NCI-H2196 treated with DMSO at 0.1 percent for 48 hours (cell line): Measurements from ENCODE around the gene SLC47A2.
A peak's percentile ranks its signal among the peaks of the same experiment; 100 is the strongest.
"Not testable (repeated sequence)": the region's sequence is repeated elsewhere in the genome, so short reads cannot be mapped to it uniquely, and the experiment has no call there.

Source experiments
- DNase-seq: peaks from one replicate; lab custom pipeline; 2025; ENCODE audit not compliant: unreplicated experiment; lab: John Stamatoyannopoulos, UW

Gene SLC47A2

GRCh38 chr17:19671433-19671832 lies 45.0 kb downstream of the SLC47A2 start:
- DNase-seq: no peak

DNA sequence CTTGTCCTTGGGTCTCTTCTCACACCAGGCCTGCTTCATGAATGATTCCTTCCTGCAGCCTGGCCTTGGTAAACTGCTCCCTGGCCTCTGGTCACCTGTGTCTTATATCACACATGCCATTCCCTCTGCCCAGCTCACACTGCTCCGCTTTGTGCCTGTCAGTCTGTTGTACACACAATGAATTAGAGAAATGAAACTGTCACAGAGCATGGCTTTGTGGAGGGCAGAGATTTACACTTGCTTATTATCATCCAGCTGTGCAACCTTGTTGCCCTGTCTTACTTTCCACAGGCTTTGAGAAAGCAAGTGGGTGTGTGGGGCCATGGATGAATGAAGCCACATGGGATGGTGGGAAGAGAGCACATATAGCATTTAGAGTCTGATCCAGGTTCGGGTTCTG lies 45.5 kb downstream of the SLC47A2 start:
- DNase-seq: no peak

- DNase-seq: not testable (repeated sequence)
These were observed 46.7 kb downstream of the SLC47A2 start for GRCh38 chr17:19669680-19670079.

DNA sequence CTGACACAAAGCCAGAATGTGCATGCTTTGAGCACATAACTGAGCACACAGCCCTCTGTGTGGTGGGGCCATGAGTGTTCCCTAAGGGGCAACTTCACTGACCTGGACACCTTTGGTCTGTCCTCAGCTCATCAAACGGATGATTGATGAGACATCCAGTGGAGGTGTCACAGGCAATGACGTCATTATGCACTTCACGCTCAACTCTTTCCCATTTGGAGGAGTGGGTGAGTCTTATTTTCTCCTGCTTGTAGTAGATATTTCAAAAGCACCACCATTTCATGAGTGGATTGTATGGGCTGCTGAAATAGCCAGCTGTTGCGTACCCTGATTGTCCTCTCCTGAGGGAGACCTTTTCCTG lies 51.6 kb downstream of the SLC47A2 start:
- DNase-seq: no peak

- DNase-seq: no peak
These were observed 52.1 kb downstream of the SLC47A2 start for GRCh38 chr17:19664136-19664820.

GRCh38 chr17:19663097-19663496 lies 53.3 kb downstream of the SLC47A2 start:
- DNase-seq: no peak

GRCh38 chr17:19661121-19661520 lies 55.3 kb downstream of the SLC47A2 start:
- DNase-seq: no peak

DNA sequence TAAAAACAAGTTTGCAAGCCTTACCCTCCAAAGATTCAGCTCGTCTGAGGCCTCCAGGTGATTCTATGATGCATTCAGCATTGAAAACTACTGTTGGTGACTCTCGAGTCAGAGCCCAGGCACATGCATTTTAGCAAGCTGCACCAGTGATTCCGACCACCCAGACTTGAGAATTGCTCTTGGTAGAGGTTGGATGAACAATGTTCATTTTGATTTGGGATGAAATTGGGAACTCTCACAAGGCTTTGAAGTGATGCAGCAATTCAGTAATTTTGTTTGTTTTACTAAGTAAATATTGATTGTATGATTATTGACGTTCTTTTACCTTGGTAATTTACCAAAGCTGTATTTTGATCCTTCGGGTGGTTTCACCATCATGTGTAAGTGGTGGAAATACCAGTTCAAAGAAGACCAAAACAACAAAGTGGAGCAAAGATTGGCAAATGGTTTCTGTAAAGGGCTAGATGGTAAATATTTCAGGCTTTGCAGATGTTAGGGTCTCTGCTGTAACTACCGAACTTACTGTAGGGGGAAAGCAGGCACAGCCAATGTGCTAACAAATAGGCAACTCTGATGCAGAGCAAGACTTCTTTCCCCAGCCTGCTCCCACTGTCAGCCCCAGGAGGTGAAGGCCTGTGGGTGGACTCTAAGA lies 56.0 kb downstream of the SLC47A2 start:
- DNase-seq: no peak

DNA sequence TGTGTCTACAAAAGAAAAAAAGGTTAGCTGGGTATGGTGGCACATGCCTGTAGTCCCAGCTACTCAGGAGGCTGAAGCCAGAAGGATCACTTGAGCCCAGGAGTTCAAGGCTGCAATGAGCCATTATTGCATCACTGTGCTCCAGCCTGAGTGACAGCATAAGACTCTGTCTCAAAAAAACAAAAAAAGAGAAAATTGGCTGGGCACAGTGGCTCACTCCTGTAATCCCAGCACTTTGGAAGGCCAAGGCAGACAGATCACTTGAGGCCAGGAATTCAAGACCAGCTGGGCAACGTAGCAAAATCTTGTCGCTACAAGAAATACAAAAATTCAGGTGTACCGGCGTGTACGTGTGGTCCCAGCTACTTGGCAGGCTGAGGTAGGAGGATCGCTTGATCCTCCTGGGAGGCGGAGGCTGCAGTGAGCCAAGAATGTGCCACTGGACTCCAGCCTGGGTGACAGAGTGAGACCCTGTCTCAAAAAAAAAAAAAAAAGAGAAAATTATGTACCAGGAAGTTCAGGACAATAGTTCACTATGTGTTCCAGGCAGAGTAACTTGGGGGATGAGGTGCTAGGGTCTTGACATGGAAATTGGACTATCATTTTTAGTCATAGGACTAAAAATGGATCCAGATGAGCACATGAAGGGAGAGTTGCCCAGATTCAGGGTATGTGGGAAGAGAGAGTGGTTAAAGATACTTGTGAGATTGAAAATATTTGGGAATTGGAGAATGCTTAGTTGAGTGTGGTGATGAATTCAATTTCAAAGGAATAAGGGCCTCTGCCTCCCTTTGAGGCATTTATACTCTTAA lies 56.8 kb downstream of the SLC47A2 start:
- no peak for DNase-seq

DNA sequence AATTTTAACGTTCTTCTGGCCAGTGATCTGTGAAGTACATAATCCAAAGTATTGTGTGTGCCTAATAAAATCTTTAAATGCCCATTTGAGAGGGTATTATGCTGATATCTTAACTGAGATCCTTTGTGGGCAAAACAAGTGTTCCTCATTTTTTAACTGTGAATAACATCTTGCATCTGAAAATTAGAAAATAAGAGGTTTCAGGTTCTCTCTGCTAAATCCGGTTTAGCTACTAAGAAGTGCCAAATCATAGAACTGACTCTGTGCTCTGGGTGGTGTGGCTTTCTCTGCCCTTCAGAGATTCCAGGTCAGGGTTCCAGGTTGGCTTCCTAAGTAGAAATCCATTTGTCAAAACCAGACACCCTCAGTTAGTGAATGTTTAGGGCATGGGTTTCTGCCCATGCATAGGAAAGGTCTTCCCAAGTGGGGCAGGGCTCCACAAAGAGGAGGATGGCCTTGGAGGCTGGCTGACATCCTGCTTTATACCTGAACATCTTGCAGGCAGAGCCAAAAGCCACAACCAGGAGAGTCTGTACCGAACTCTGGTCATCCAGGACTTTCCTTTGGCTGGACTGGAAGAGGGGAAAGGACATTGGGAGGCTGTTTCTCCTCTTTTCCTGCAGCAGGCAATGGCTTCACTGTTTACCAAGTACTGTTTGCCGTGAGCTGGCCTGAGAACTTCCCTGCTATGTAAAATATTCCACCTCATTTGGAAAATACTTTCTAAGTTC lies 59.4 kb downstream of the SLC47A2 start:
- DNase-seq: no peak

DNA sequence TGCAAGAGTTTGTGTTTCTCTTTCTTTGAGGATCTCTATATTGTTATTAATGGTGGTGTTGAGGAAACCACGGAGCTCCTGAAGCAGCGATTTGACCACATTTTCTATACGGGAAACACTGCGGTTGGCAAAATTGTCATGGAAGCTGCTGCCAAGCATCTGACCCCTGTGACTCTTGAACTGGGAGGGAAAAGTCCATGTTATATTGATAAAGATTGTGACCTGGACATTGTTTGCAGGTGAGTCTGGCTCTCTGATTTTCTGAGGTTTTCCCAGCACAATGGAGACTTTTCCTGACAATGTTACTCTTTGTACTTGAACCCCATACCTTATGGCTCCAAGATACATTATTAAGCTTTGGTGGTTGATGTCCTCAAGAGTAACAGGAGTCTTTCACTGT lies 60.0 kb downstream of the SLC47A2 start:
- no peak for DNase-seq

GRCh38 chr17:19654896-19655295 lies 61.5 kb downstream of the SLC47A2 start:
- DNase-seq: no peak

GRCh38 chr17:19654342-19654886 lies 62.0 kb downstream of the SLC47A2 start:
- DNase-seq: no peak

- DNase-seq: no peak
These were observed 63.8 kb downstream of the SLC47A2 start for GRCh38 chr17:19652595-19652994.

DNA sequence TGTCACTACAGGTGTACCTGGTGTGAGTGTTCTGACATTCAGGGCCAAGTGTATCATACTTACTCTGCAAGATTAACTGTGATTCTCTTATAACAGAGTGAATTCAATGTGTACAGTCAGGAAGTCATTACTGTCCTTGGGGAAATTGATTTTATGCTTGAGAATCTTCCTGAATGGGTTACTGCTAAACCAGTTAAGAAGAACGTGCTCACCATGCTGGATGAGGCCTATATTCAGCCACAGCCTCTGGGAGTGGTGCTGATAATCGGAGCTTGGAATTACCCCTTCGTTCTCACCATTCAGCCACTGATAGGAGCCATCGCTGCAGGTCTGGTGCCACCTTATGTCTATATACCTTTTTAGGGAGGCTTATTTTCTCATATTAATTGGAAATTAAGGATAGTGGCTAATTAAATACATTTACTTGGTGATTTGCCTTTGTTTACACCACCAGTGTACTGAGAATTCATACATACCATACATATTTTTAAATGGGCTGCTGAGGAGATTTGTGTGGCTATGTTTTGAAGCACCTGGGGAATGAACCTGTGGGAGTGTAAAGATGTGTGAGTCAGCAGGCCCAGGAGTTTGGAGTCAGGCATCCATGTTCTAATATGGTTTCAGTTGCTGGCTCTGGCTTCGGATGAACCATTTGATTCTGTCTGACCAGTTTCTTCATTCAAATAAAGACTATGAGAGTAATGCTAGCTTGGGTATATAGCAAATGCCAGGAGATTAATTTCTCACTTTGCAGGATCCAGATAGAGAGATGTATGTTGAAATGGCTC lies 64.7 kb downstream of the SLC47A2 start:
- DNase-seq: no peak

DNA sequence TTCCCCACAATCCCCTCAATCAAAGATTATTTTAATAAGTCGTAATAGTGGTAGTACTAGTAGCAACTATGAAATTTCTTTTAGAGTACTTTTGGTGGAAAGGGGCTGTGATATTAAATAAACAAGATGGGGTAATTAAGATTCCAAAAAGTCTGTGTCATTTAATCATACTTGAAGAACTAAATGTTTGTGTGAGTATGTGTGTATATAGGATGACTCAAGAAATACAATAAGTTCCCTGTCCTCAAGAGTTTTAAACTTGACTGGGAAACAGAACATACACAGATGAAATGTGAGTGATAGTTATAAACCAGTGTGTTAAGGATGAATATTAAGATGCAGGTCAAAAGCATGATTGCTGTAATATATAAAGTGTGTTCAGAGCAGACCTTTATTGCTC lies 65.6 kb downstream of the SLC47A2 start:
- DNase-seq: no peak

DNA sequence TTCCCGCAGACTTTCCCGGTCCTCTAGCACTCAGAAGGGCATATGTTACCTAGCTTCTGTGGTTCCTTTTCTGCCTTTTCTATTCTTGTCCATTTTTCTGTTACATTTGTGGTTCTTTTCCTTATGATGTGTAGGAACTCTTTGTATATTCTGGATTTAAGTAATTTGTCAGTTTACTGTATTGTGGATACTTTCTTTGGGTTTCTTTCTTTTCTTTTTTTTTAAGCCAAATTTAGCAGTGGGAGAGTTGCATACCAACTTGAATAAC lies 67.2 kb downstream of the SLC47A2 start:
- no peak for DNase-seq

DNA sequence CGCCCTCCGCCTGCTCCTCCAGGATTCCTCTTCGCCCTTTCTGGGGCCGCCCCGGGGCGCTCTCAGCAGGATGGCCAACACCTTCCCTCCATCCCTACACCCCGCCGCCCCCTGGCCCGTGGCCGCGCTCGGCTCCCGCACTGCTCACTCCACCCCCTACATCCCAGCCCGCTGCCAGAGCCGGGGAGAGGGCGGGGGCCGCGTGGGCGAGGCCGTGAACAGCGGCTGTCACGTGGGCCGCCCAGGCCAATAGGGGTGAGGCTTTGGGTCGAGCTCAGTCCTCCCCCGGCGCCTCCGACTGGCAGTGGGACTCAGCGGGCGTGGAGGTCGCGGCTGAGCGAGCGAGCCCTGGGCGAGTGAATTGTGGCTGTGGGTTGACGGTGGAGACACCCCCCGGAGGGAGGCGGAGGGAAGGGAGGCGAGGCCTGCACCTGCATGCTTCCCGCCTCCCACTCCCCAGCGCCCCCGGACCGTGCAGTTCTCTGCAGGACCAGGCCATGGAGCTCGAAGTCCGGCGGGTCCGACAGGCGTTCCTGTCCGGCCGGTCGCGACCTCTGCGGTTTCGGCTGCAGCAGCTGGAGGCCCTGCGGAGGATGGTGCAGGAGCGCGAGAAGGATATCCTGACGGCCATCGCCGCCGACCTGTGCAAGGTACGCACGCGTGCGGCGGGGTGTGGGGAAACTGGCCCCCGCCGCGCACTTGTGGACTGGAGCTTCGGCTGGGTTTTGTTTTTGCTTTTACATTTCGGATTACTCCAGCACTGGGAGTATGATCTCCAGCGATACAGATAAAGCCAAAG lies 67.7 kb downstream of the SLC47A2 start, which contains the start of gene ALDH3A2:
Gene ALDH3A2 (plus strand): TSS at position 277 of the 799 bp plus-strand sequence. CDS start 221 bp downstream, at position 498.
- peak; percentile 64 for DNase-seq

DNA sequence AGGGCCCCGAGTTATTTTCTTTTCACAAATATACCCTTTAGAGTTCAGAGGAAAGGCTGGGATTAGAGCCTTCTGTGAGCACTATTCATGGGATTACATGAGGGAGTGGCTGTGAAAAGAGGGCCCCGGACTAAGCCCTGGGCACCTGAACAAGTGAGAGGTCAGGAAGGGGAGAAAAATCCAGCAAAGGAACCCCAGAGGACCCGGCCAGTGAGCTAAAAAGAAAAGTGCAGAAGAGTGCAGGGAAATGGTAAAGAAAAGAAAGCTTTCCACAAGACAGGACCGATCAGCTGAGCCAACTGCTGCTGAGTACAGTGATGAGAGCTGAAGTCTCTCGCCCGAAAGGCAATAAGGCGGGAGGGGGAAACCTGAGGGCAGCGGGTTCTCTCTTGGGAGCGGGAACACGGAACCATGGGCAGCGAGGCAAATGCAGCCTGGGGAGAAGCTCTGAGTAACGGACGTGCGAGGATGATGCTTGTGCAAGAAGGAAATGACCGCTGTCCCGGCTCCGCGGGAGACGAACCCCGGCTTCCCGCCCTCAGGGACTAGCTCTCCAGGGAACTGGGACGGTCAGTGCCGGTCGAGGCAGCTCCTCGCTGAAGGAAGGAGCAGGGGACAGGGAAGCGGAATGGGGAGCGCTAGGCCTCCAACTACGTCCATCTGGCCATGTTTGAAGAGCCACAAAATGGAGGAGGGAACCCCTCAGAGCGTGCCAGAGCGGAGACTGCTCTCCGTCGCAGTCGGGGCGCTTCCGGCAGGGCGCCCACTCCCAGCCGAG lies 68.5 kb downstream of the SLC47A2 start:
- no peak for DNase-seq
